ENCODE measurements around the gene AGTRAP. TPM values are rescaled to one million over a fixed set of nuclear protein-coding genes. Genes with fewer than 3 reads are reported as not detected.

AGTRAP gene
- total RNA-seq, 3 donors from 2014 or later, result 61.9 to 74.7 (median 66.4) TPM

DNA sequence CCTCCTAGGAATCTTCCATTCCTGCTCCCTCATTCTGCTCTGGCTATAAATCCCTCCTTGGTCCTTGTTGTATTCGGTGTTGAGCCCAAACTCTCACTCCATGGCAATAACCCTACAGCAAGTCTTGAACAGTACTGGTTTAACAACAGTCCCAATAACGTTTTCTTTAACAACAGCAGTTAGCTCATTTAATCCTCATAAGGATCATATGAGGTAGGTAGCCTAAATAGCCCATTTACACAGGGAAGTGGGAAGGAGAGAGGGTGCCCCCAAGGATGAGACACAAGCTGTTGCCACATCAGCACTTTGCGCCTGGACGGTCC, 444 bp upstream of the AGTRAP start:
- no peaks in the 10 kb centered on the region for H3K9me3 ChIP-seq
- H3K27ac ChIP-seq, result peak overlapping the region; percentile 93 to 99
- H3K36me3 ChIP-seq, result no peaks in the 10 kb centered on the region
- DNase-seq (ENCODE audit: low spot score in 2 of 2), result no peak
- TF ChIP-seq POLR2AphosphoS5 (IDR thresholded peaks at IDR 0.05) (no peak), POLR2A (IDR thresholded peaks at IDR 0.05) (no peak)
- TF ChIP-seq, protein P1, sequence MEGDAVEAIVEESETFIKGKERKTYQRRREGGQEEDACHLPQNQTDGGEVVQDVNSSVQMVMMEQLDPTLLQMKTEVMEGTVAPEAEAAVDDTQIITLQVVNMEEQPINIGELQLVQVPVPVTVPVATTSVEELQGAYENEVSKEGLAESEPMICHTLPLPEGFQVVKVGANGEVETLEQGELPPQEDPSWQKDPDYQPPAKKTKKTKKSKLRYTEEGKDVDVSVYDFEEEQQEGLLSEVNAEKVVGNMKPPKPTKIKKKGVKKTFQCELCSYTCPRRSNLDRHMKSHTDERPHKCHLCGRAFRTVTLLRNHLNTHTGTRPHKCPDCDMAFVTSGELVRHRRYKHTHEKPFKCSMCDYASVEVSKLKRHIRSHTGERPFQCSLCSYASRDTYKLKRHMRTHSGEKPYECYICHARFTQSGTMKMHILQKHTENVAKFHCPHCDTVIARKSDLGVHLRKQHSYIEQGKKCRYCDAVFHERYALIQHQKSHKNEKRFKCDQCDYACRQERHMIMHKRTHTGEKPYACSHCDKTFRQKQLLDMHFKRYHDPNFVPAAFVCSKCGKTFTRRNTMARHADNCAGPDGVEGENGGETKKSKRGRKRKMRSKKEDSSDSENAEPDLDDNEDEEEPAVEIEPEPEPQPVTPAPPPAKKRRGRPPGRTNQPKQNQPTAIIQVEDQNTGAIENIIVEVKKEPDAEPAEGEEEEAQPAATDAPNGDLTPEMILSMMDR (IDR thresholded peaks at IDR 0.05), result no peak
- intact Hi-C loops (cut with DNase I; ENCODE audit: low total_unique reads), result no loop called here
- peaks cover 6 to 7% of the 10 kb centered on the region in 2 donors for H3K4me1 ChIP-seq
- no peaks in the 10 kb centered on the region for H3K27me3 ChIP-seq
- peak overlapping the region; percentile 88 to 96 (median 88) for H3K4me3 ChIP-seq

DNA sequence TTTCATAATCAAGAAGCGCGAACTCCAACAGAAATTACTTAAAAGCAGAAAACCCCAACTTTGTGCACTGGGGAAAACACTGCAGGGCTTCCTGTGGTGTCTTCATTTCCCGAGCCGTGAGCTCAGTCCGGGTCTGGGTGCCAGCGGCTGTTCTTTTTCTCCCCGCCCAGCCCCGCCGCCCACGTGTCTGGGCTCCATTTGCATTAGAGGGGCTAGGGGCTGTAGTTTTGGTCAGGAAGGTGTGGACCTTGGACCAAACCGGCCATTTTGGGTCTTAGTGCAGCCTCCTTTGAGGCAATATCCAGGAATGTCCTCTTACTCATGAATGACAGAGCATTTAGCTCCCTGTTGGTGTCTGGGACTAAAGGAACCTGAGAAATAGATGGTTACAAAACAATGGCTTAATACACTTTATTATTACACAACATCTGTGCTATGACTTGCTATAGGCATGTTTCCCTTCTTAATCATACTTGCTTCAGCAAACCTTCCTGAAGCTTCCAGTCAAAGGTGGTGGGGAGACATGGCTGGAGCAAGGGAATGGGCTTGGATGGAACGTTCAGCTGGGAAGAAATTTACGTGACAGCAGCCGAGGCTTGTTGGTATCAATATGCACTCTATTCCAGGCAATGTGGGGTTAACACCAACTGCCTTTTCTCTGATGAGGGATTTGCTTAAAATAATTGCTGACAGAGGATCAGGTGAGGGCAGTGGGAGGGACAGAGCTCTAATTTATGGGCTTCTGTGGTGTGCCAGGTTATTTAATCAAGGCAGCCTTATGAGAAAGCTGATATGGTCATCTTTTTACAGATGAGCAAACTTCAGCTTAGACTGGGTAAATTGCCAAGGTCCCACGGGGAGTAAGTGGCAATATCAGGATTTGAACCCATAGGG, 1.1 kb downstream of the AGTRAP start:
- Histone ChIP-seq H3K36me3 (no peaks in the 10 kb centered on the region), H3K9me3 (no peaks in the 10 kb centered on the region), H3K4me1 (peaks cover 3 to 7% of the 10 kb centered on the region in 2 donors), H3K4me3 (peak overlapping the region; percentile 88 to 96 (median 88)), H3K27me3 (no peaks in the 10 kb centered on the region), H3K27ac (peak overlapping the region; percentile 93 to 99)
- DNase-seq (ENCODE audit: low spot score in 2 of 2), result no peak
- TF ChIP-seq POLR2A (IDR thresholded peaks at IDR 0.05) (no peak), POLR2AphosphoS5 (IDR thresholded peaks at IDR 0.05) (peak in 2 of 3 donors; percentile 15 to 61)
- TF ChIP-seq, protein P1 (IDR thresholded peaks at IDR 0.05), result no peak
- intact Hi-C loops (cut with DNase I; ENCODE audit: low total_unique reads), result no loop called here

DNA sequence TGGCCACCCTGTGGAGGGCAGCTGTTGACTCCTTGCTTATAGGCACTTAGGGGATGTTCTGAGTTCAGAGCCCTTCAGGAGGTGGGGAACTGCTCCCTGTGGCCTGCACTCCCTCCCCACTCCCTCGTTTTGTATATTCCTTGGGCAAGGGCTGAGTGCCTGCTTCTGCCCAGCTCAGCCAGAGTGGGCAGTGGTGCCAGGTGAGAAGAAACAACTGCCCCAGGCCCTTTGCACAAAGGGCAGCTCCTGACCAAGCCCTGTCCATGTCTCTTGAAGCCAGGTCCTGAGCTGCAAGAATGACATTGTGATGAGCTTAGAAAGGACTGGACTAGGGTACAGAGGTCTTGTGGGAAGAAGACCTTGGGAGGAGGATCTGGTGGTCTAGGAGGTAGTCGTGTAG, 2.2 kb downstream of the AGTRAP start:
- Histone ChIP-seq H3K27me3 (no peaks in the 10 kb centered on the region), H3K36me3 (no peaks in the 10 kb centered on the region), H3K4me1 (peaks cover 0 to 7% of the 10 kb centered on the region in 2 donors), H3K27ac (peak overlapping the region; percentile 93 to 99), H3K4me3 (no peak overlapping the region), H3K9me3 (no peaks in the 10 kb centered on the region)
- intact Hi-C loops (cut with DNase I; ENCODE audit: low total_unique reads), result no loop called here
- DNase-seq (ENCODE audit: low spot score in 2 of 2), result no peak
- TF ChIP-seq, protein P1 (IDR thresholded peaks at IDR 0.05), result no peak
- no peak for TF ChIP-seq POLR2AphosphoS5 (IDR thresholded peaks at IDR 0.05)
- no peak for TF ChIP-seq POLR2A (IDR thresholded peaks at IDR 0.05)

DNA sequence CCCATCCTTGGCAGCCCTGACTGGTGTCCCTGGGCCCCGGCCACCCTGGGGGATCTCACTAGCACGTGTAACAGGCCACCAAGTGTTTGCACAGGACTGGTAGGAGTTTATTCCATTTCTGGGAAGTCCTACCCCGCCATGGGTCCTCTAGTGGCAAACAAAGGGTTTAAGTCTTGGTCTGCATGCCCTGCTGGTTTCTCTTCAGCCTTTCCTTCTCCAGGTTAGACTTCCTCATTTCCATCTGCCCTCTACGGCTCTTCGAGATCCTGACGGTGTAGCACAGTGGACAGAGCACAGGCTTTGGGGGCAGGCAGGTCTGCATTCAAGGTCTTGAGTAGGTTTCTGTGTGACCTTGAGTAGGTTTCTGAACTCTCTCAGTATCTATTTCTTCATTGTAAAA, 2.8 kb downstream of the AGTRAP start:
- H3K9me3 ChIP-seq, result no peaks in the 10 kb centered on the region
- TF ChIP-seq, protein P1 (IDR thresholded peaks at IDR 0.05), result no peak
- TF ChIP-seq POLR2AphosphoS5 (IDR thresholded peaks at IDR 0.05), result no peak
- no peak for TF ChIP-seq POLR2A (IDR thresholded peaks at IDR 0.05)
- H3K4me3 ChIP-seq, result no peak overlapping the region
- no peaks in the 10 kb centered on the region for H3K36me3 ChIP-seq
- intact Hi-C loops (cut with DNase I; ENCODE audit: low total_unique reads), result no loop called here
- peak overlapping the region in 1 of 2 donors; percentile 11 for H3K27ac ChIP-seq
- no peaks in the 10 kb centered on the region for H3K27me3 ChIP-seq
- no peak for DNase-seq (ENCODE audit: low spot score in 2 of 2)
- H3K4me1 ChIP-seq, result peaks cover 0 to 7% of the 10 kb centered on the region in 2 donors

All from breast epithelium (tissue), 4 donors.